Progenitor cell of endocrine pancreas (in vitro differentiated cells): ENCODE measurements around the gene RRP36. TPM values are rescaled to one million over a fixed set of nuclear protein-coding genes. Genes with fewer than 3 reads are reported as not detected.
A peak's percentile ranks its signal among the peaks of the same experiment; 100 is the strongest.

Experiments used
- DNase-seq: peaks from one replicate; pipeline ENCODE4 v3.0.0; 2021; ENCODE audit warnings: low spot score; ENCODE audit not compliant: unreplicated experiment
- H3K27ac Mint-ChIP-seq: 2 replicates; pipeline ENCODE4 v1.8.0; 2021; ENCODE audit warnings: mild to moderate bottlenecking, moderate library complexity, mixed read lengths
- H3K27me3 Mint-ChIP-seq: 2 replicates; pipeline ENCODE4 v1.8.0; 2021; ENCODE audit warnings: mixed read lengths
- H3K36me3 Mint-ChIP-seq: 2 replicates; pipeline ENCODE4 v1.8.0; 2022; ENCODE audit warnings: mixed read lengths; ENCODE audit not compliant: insufficient read depth
- H3K4me1 Mint-ChIP-seq: 2 replicates; pipeline ENCODE4 v1.8.0; 2021; ENCODE audit warnings: low read depth, mixed read lengths
- H3K4me3 Mint-ChIP-seq: 2 replicates; pipeline ENCODE4 v1.8.0; 2021; ENCODE audit warnings: low read depth, mild to moderate bottlenecking, moderate library complexity, mixed read lengths
- H3K9me3 Mint-ChIP-seq: 2 replicates; pipeline ENCODE4 v1.8.0; 2021; ENCODE audit warnings: low read depth, mixed read lengths
- total RNA-seq: library from RNA; stranded (reverse); gene quantifications from 2 replicates; pipeline ENCODE4 v1.2.1, GENCODE V29; 2021
- TF ChIP-seq, protein P1 (sequence below): fragments of 200-600 bp; sonication (generic); IDR thresholded peaks from one replicate; pipeline ENCODE4 v1.5.0; 2021; ENCODE audit warnings: antibody characterized with exemption, mild to moderate bottlenecking; ENCODE audit not compliant: unreplicated experiment

Gene RRP36
- total RNA-seq, 1 donor from 2014 or later = 62.4 TPM

DNA sequence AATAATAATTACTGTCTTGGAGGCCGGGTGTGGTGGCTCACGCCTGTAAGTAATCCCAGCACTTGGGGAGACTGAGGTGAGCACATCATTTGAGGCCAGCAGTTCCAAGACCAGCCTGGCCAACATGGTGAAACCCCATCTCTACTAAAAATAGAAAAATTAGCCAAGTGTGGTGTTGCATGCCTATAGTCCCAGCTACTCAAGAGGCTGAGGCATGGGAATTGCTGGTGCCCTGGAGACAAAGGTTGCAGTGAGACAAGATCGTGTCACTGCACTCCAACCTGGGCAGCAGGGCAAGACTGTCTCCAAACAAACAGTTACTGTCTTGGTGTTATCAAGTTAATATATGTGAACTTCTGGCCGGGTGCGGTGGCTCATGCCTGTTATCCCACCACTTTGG, 4.9 kb downstream of the RRP36 start:
- TF ChIP-seq, protein P1, sequence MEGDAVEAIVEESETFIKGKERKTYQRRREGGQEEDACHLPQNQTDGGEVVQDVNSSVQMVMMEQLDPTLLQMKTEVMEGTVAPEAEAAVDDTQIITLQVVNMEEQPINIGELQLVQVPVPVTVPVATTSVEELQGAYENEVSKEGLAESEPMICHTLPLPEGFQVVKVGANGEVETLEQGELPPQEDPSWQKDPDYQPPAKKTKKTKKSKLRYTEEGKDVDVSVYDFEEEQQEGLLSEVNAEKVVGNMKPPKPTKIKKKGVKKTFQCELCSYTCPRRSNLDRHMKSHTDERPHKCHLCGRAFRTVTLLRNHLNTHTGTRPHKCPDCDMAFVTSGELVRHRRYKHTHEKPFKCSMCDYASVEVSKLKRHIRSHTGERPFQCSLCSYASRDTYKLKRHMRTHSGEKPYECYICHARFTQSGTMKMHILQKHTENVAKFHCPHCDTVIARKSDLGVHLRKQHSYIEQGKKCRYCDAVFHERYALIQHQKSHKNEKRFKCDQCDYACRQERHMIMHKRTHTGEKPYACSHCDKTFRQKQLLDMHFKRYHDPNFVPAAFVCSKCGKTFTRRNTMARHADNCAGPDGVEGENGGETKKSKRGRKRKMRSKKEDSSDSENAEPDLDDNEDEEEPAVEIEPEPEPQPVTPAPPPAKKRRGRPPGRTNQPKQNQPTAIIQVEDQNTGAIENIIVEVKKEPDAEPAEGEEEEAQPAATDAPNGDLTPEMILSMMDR = no peak
- Mint-ChIP-seq H3K27me3 (no peaks in the 10 kb centered on the region), H3K27ac (no peak overlapping the region), H3K9me3 (no peaks in the 10 kb centered on the region), H3K4me1 (no peaks in the 10 kb centered on the region), H3K36me3 (peaks cover 21% of the 10 kb centered on the region), H3K4me3 (no peak overlapping the region)
- no peak for DNase-seq

DNA sequence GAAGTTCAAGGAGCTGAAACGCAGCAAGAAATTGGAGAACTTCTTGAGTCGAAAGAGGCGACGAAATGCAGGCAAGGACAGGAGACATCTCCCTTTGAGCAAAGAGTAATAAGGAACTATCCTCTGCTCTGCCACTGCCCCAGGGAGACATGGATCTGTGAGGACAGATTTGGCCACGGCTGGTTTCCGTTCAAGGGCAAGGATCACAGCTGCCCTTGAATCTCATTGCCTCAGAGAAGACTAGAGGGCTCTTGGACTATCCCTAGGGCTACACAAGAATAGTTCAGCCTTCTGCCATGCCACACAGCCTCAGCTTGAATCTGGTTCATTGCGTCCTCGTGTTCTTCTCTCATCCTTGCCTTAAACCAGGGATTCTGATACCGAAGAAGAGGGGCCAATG, 7.7 kb downstream of the RRP36 start:
- TF ChIP-seq, protein P1 = no peak
- H3K4me1 Mint-ChIP-seq = no peaks in the 10 kb centered on the region
- H3K4me3 Mint-ChIP-seq = no peak overlapping the region
- no peaks in the 10 kb centered on the region for H3K27me3 Mint-ChIP-seq
- H3K9me3 Mint-ChIP-seq = no peaks in the 10 kb centered on the region
- peak overlapping the region; percentile 37 for H3K27ac Mint-ChIP-seq
- no peak for DNase-seq
- peaks cover 31% of the 10 kb centered on the region for H3K36me3 Mint-ChIP-seq

DNA sequence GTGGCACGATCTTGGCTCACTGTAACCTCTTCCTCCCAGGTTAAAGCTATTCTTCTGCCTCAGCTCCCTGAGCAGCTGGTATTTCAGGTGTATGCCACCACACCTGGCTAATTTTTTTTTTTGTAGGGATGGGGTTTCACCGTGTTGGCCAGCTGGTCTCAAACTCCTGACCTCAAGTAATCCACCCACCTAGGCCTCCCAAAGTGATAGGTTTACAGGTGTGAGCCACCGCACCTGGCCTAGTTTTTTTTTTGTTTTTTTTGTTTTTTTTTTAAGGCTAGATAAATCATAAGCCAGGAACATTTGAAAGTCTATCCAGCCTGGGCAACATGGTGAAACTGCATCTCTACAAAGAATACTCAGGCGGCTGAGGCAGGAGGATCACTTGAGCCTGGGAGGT, 10.9 kb downstream of the RRP36 start:
- TF ChIP-seq, protein P1 = no peak

DNA sequence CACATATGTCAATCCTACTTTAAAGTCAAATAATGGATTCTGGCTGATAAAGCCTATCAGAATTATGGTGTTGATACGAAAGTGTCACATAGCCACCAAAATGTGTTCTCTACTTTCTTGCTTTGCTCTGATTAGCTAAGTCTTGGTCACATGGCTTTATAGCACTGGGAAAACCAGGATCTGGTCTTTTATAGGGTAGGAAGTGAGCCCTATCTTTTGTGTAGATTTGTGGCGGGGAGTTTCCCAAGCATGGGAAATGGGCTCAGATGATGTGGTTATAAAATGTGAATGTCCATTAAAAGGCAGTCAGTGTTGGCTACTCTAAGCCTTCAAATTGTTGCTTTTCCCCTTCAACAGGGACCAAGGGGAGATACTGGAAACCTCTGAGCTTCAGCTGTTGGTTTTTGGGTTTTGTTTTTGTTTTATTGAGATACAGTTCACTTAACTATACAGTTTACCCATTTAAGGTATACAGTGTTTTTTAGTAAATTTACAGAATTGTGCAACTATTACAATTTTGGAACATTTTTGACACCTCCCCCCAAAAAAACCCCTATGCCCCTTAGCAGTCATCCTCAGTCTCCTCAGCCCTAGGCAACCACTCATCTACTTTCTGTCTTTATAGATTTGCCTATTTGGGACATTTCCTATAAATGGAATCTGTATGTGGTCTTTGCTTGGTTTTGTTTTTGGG, 12.2 kb downstream of the RRP36 start:
- Mint-ChIP-seq H3K27me3 (no peaks in the 10 kb centered on the region), H3K9me3 (no peaks in the 10 kb centered on the region), H3K4me3 (no peak overlapping the region), H3K4me1 (no peaks in the 10 kb centered on the region), H3K27ac (no peak overlapping the region), H3K36me3 (peaks cover 26% of the 10 kb centered on the region)
- TF ChIP-seq, protein P1 = no peak
- no peak for DNase-seq

More for the DNA sequence above, 10.9 kb downstream of the RRP36 start:
- Mint-ChIP-seq H3K27me3 (no peaks in the 10 kb centered on the region), H3K4me3 (no peak overlapping the region), H3K27ac (no peak overlapping the region), H3K4me1 (no peaks in the 10 kb centered on the region), H3K9me3 (no peaks in the 10 kb centered on the region), H3K36me3 (peaks cover 22% of the 10 kb centered on the region)
- no peak for DNase-seq

DNA sequence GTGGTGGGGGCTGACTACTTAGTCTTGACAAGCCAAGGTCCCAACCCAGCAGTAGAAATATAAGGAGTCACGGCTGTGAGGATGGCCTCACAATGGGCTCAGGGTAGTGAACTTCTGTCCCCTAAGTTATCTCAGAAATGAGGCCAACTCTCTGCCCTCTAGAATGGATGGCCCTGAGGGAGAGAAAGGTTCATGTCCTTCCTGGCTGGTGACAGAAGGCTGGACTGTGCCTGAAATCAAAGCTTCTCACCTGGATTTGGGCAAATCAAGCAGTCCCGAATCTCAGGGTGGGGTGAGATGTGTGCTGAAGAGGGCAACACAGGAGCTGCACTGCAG, 12.7 kb downstream of the RRP36 start:
- no peak for DNase-seq
- no peaks in the 10 kb centered on the region for H3K9me3 Mint-ChIP-seq
- H3K27ac Mint-ChIP-seq = no peak overlapping the region
- H3K4me3 Mint-ChIP-seq = no peak overlapping the region
- H3K27me3 Mint-ChIP-seq = no peaks in the 10 kb centered on the region
- no peaks in the 10 kb centered on the region for H3K4me1 Mint-ChIP-seq
- peaks cover 26% of the 10 kb centered on the region for H3K36me3 Mint-ChIP-seq
- TF ChIP-seq, protein P1 = no peak
